ENCODE data around the gene F2RL1. TPM values are rescaled to one million over a fixed set of nuclear protein-coding genes. Genes with fewer than 3 reads are reported as not detected.
"Not testable (repeated sequence)": the region's sequence is repeated elsewhere in the genome, so short reads cannot be mapped to it uniquely, and the experiment has no call there.

F2RL1 gene
- total RNA-seq, 1 donor from 2014 or later = 0.26 TPM

DNA sequence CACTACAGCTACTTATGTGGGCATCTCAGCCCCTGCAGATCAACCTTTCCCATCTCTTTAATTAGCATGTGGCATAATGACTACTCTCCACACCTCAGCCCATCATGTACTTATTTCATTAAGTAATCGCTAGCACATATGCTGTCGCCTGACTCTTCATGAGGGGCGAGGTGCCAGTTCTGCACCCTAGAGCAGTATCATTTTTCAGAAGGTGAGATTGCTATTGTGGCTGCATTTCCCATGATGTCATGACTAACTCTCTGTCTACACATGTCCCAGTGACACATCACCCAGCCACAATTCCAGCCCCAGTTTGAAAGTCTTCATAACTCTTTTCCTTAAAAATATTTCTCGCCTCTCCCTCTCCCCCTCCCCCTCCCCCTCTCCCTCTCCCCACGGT lies 7.6 kb upstream of the F2RL1 start:
- Mint-ChIP-seq H3K36me3 (ENCODE audit: low read depth) (no peaks in the 10 kb centered on the region), H3K9me3 (no peaks in the 10 kb centered on the region), H3K27ac (no peak overlapping the region), H3K27me3 (ENCODE audit: insufficient read depth) (peaks cover 13% of the 10 kb centered on the region), H3K4me3 (no peak overlapping the region), H3K4me1 (ENCODE audit: low read depth) (peaks cover 4% of the 10 kb centered on the region)
- intact Hi-C loops (cut with micrococcal nuclease) = no loop called here
- DNase-seq (ENCODE audit: low spot score) = no peak

DNA sequence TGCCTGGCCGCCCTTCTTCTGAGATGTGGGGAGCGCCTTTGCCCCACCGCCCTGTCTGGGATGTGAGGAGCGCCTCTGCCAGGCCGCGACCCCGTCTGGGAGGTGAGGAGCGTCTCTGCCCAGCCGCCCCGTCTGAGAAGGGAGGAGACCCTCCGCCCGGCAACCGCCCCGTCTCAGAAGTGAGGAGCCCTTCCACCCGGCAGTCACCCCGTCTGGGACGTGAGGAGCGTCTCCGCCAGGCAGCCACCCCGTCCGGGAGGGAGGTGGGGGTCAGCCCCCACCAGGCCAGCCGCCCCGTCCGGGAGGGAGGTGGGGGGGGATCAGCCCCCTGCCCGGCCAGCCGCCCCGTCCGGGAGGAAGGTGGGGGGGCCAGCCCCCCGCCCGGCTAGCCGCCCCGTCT lies 6.6 kb upstream of the F2RL1 start:
- H3K36me3 Mint-ChIP-seq (ENCODE audit: low read depth); H3K27ac Mint-ChIP-seq; intact Hi-C loops (cut with micrococcal nuclease); H3K4me3 Mint-ChIP-seq; DNase-seq (ENCODE audit: low spot score); H3K9me3 Mint-ChIP-seq; H3K4me1 Mint-ChIP-seq (ENCODE audit: low read depth): not testable (repeated sequence)
- peaks cover 23% of the 10 kb centered on the region for H3K27me3 Mint-ChIP-seq (ENCODE audit: insufficient read depth)

DNA sequence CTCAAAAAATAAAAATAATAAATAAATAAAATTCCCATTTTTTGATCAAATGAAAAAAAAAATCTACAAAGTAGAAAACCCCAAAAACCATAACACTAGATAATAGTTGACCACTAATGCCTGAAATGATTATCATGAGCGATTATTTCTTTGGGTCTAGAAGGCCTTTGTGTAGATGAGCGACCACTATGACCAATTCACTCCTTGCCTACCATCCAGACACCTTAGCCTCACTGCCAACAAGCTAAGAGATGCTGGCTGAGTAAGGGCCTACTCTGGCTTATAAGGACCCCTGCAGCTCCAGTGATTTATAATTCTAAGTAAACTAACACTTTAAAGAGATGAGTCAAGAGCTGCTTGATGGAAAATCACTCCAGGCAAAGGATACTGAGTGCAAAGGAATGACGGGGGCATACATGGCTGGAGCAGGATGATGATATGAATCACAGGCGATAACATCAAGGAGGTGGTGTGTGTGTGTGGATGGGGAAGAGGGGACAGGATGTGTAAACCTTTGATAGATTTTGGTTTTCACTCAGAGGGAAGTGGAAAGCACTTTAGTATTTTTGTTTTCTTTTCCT lies 4.8 kb upstream of the F2RL1 start:
- Mint-ChIP-seq H3K36me3 (ENCODE audit: low read depth) (no peaks in the 10 kb centered on the region), H3K27me3 (ENCODE audit: insufficient read depth) (peaks cover 38% of the 10 kb centered on the region), H3K9me3 (no peaks in the 10 kb centered on the region), H3K27ac (no peak overlapping the region), H3K4me1 (ENCODE audit: low read depth) (peaks cover 11% of the 10 kb centered on the region), H3K4me3 (no peak overlapping the region)
- DNase-seq (ENCODE audit: low spot score) = no peak
- intact Hi-C loops (cut with micrococcal nuclease) = no loop called here

DNA sequence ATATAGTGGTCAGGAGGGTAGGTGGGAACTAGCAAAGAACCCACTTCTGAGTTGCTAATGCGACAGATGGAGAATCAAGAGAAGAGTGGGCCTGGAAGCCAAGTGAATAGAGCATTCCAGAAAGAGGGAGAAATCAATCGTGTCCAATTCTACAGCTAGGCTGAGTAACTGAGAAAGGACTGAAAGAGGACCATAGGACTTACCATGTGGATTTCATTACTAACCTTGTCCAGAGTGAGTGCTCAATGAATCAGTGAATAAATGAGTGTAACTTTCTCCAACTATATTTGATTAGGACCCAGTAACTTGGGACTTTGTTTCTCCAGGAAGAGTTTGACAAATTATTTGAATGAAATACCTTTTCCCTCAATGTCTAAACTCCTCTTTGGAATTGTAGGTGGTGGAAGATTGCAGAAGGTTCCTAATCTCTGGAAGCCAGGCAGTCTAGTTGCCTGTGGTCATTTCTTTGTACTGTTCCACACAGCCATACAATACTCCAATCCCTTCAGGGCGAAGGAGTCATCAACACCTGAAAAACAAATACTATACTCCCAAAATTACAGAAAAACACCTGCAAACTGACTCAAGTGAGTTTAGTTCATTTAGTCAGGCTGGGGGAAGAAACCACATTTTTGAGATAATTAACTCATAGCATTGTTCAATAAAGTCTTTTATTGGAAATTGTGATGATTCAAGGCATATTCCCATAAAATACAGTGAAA lies 2.6 kb upstream of the F2RL1 start:
- Mint-ChIP-seq H3K27ac (no peak overlapping the region), H3K36me3 (ENCODE audit: low read depth) (no peaks in the 10 kb centered on the region), H3K9me3 (no peaks in the 10 kb centered on the region), H3K27me3 (ENCODE audit: insufficient read depth) (peaks cover 60% of the 10 kb centered on the region), H3K4me1 (ENCODE audit: low read depth) (peaks cover 11% of the 10 kb centered on the region), H3K4me3 (no peak overlapping the region)
- DNase-seq (ENCODE audit: low spot score) = no peak
- intact Hi-C loops (cut with micrococcal nuclease) = no loop called here

DNA sequence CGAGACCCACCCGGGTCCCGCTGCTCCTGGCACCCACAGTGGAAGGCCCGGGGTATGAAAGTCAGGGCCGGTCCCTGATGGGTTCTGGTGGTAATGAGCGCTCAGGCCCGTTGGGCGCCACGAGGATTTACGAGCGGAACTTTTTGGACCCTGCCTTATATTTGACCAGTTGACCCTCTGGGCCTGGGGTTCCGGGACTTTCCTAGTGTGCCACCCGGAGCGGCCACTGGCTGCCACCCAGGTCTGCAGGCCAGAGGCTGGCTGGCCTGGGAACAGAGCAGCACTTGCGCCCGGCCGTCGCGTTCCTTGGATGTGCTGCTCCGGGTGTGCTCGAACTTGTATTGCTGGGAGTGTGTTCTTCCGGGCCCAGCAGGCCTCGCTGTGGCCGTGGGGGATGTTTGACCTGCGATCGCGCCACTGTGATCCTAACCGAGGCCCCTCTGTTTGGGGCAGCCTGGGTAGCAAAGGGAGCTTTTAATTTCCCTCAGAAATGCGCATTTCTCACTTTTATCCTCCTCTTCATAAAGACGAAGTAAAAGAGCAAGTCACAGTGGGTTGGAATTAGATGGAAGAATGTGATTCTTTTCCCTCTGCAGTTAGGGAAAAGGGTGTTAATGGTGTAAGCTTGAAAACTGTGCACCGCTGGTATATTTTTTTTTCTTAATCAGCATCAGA lies 1.2 kb downstream of the F2RL1 start:
- intact Hi-C loops (cut with micrococcal nuclease) = no loop called here
- Mint-ChIP-seq H3K36me3 (ENCODE audit: low read depth) (peaks cover 2% of the 10 kb centered on the region), H3K9me3 (no peaks in the 10 kb centered on the region), H3K27ac (no peak overlapping the region), H3K4me3 (peak overlapping the region; percentile 24), H3K4me1 (ENCODE audit: low read depth) (peaks cover 6% of the 10 kb centered on the region), H3K27me3 (ENCODE audit: insufficient read depth) (peaks cover 66% of the 10 kb centered on the region)
- DNase-seq (ENCODE audit: low spot score) = no peak

DNA sequence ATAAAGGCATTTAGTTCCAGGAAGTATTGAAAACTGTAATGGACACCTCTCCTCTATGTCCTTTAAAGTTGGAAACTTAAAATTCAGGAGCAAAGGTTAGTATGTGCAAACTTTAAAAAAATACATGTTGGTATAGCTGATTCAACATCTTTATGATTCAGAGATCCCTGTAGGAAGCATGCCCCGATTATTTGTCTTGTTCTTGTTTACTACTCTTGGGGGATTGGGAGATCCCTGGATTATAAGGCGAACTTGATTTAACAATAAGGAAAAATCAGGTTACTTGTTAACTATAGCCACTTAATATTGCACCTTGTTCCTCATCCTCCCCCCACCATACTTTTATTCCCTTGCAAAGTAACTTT lies 1.7 kb downstream of the F2RL1 start:
- intact Hi-C loops (cut with micrococcal nuclease) = no loop called here
- H3K27me3 Mint-ChIP-seq (ENCODE audit: insufficient read depth) = peaks cover 66% of the 10 kb centered on the region
- DNase-seq (ENCODE audit: low spot score) = no peak
- H3K4me3 Mint-ChIP-seq = peak overlapping the region; percentile 24
- H3K9me3 Mint-ChIP-seq = no peaks in the 10 kb centered on the region
- H3K27ac Mint-ChIP-seq = no peak overlapping the region
- H3K4me1 Mint-ChIP-seq (ENCODE audit: low read depth) = peaks cover 6% of the 10 kb centered on the region
- peaks cover 2% of the 10 kb centered on the region for H3K36me3 Mint-ChIP-seq (ENCODE audit: low read depth)

DNA sequence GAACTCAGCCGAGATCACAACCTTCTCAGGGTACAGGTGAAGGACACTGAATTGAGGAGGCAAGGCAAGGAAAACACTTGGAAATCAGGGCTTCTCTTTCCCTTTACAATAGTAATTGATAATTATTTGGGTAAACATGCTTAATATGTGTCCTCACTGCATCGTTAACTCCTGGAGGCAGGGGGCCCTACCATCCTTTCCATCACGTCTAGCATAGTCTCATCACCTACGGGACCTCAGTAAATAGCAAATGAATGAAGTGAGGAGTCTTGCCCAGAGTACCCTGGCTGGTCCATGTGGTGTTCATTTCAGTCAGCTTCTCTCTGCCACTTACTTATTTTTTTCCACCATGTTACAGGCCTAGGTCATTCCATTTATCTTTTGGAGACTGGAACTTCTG lies 2.3 kb downstream of the F2RL1 start:
- H3K9me3 Mint-ChIP-seq = no peaks in the 10 kb centered on the region
- no peak overlapping the region for H3K4me3 Mint-ChIP-seq
- H3K27me3 Mint-ChIP-seq (ENCODE audit: insufficient read depth) = peaks cover 61% of the 10 kb centered on the region
- H3K36me3 Mint-ChIP-seq (ENCODE audit: low read depth) = peaks cover 2% of the 10 kb centered on the region
- DNase-seq (ENCODE audit: low spot score) = no peak
- intact Hi-C loops (cut with micrococcal nuclease) = no loop called here
- H3K4me1 Mint-ChIP-seq (ENCODE audit: low read depth) = peaks cover 6% of the 10 kb centered on the region
- H3K27ac Mint-ChIP-seq = no peak overlapping the region

DNA sequence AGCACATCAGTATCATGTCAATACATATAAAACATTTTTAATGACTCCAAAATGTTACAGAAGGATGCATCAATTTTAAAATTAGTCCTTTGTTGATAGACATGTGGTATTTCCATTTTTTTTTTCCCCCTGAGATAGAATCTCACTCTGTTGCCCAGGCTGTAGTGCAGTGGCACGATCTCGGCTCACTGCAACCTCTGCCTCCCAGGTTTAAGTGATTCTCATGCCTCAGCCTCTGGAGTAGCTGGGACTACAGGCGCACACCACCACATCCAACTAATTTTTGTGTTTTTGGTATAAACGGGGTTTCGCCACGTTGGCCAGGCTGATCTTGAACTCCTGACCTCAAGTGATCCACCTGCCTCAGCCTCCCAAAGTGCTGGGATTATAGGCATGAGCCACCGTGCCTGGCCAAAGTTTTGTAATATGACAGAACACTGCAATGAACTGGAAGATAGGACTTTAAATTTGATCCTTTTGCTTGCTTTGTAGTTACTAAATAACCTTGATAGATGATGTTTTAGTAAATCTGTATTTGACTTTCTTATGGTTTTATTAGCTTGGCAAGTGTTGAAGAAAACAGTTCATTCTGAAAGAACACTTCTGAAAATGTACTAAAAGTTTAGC lies 3.4 kb downstream of the F2RL1 start:
- H3K4me3 Mint-ChIP-seq; intact Hi-C loops (cut with micrococcal nuclease); H3K9me3 Mint-ChIP-seq; H3K4me1 Mint-ChIP-seq (ENCODE audit: low read depth); H3K27ac Mint-ChIP-seq; DNase-seq (ENCODE audit: low spot score); H3K36me3 Mint-ChIP-seq (ENCODE audit: low read depth): not testable (repeated sequence)
- peaks cover 50% of the 10 kb centered on the region for H3K27me3 Mint-ChIP-seq (ENCODE audit: insufficient read depth)

DNA sequence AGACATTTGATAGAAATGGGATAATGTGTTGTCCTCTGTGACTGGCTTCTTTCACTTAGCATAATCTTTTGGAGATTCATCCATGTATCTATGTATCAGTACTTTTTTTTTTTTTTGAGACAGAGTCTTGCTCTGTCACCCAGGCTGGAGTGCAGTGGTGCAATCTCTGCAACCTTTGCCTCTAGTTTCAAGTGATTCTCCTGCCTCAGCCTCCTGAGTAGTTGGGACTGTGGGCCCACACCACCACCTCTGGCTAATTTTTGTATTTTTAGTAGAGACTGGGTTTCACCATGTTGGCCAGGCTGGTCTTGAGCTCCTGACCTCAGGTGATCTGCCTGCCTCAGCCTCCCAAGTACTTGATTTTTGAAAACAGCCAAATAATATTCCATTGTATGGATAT lies 7.6 kb downstream of the F2RL1 start:
- H3K27me3 Mint-ChIP-seq (ENCODE audit: insufficient read depth) = peaks cover 11% of the 10 kb centered on the region
- H3K27ac Mint-ChIP-seq; DNase-seq (ENCODE audit: low spot score); H3K9me3 Mint-ChIP-seq; H3K36me3 Mint-ChIP-seq (ENCODE audit: low read depth); H3K4me3 Mint-ChIP-seq; intact Hi-C loops (cut with micrococcal nuclease); H3K4me1 Mint-ChIP-seq (ENCODE audit: low read depth): not testable (repeated sequence)

DNA sequence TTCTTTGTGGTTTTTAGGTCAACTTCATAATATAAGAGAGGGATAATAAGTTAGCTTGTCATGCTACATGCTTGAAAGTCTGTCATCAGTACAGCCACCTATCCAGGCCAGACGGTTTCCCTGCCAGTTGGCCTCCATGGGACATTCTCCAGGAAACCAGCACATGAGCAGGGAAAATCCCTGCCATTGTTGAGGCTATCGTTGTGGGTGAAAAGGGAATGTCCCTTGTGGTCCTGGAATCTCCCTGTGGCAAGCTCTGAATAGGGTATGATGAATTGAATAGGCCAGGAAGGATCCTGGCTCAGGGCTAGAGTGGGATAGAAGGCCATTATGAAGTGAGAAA lies 12.3 kb downstream of the F2RL1 start:
- no peak overlapping the region for H3K4me3 Mint-ChIP-seq
- H3K9me3 Mint-ChIP-seq = no peaks in the 10 kb centered on the region
- H3K27me3 Mint-ChIP-seq (ENCODE audit: insufficient read depth) = no peaks in the 10 kb centered on the region
- H3K36me3 Mint-ChIP-seq (ENCODE audit: low read depth) = peaks cover 3% of the 10 kb centered on the region
- DNase-seq (ENCODE audit: low spot score) = no peak
- H3K4me1 Mint-ChIP-seq (ENCODE audit: low read depth) = peaks cover 10% of the 10 kb centered on the region
- H3K27ac Mint-ChIP-seq = no peak overlapping the region
- intact Hi-C loops (cut with micrococcal nuclease) = no loop called here

DNA sequence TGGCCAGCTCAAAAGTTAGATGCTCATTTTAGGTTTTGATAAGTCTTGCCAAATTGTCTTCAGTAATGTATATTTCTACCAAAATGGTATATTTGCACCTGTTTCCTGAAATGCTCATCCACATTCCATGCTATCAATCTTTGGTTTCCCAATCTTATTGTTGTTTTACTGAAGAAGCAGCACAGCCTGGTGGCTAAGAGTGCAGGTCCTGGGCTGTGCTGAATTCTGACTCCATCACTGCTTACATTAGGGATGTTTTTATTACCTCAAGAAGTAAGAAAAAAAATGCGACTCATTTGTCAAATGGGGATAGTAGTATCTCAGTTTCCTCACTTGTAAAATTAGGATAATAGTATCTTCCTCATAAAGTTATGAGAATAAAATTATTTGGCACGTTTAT lies 17.4 kb downstream of the F2RL1 start:
- Mint-ChIP-seq H3K27ac (no peak overlapping the region), H3K4me3 (no peak overlapping the region), H3K9me3 (no peaks in the 10 kb centered on the region), H3K27me3 (ENCODE audit: insufficient read depth) (peaks cover 4% of the 10 kb centered on the region), H3K36me3 (ENCODE audit: low read depth) (peaks cover 3% of the 10 kb centered on the region), H3K4me1 (ENCODE audit: low read depth) (peaks cover 2% of the 10 kb centered on the region)
- DNase-seq (ENCODE audit: low spot score) = no peak
- intact Hi-C loops (cut with micrococcal nuclease) = no loop called here

DNA sequence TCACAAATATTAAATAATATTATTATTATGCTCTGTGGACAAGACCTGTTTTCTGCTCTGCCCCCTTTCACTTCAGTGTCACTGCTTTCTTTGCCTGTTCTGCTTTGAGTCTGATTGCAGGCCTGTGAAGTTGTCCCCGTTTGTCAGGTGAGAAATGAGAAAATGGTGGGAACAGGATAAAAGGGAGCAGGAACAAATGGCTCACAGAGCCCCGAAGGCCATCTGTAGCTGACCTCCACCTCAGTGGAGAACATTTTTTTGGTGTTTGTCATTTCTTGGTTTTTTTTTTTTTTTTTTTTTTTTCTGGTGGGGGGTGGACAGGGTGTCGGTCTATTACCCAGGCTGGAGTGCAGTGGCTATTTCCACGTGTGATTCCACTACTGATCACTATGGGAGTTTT lies 17.8 kb downstream of the F2RL1 start:
- H3K4me3 Mint-ChIP-seq = no peak overlapping the region

DNA sequence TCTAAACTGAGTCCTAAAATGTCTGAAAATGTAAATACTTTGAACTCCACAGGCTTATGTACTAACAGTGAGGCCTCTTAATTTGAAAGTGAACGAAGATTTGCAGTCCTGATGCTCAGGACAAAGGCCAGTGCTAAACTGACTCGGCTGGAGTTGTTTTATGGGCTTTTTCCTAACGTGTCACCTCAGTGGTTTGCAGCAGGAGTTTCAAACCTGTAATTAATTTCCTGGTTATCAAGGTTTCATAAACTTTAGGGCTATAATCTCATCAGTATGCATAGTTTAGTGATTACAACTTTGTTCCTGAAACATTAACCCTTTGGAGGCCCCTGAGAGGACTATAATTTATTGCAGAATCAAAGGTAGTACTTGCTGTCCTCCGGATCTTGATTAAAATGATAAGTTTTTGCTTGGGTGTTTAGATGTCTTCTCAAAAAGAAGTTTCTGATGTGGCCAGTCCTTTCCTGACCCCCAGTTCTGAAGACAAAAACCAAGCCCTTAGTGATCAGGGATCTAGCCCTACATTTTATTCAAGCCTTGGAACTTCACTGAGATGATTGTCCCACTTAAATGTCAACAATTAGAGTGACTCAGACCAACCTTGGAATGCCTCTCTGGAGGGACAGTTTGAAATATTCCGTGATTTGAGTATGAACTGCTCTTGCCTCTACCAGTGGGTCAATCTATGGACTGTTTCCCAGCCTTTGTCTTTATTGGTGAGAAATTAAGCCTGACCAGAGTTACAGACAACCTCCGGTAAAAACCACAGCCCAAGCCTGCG lies 19.8 kb downstream of the F2RL1 start:
- DNase-seq (ENCODE audit: low spot score) = no peak
- no peak overlapping the region for H3K27ac Mint-ChIP-seq
- no peak overlapping the region for H3K4me3 Mint-ChIP-seq
- H3K4me1 Mint-ChIP-seq (ENCODE audit: low read depth) = no peaks in the 10 kb centered on the region
- intact Hi-C loops (cut with micrococcal nuclease) = no loop called here
- peaks cover 8% of the 10 kb centered on the region for H3K27me3 Mint-ChIP-seq (ENCODE audit: insufficient read depth)
- no peaks in the 10 kb centered on the region for H3K9me3 Mint-ChIP-seq
- H3K36me3 Mint-ChIP-seq (ENCODE audit: low read depth) = no peaks in the 10 kb centered on the region

More for the DNA sequence above, 17.8 kb downstream of the F2RL1 start:
- Mint-ChIP-seq H3K9me3 (no peaks in the 10 kb centered on the region), H3K36me3 (ENCODE audit: low read depth) (peaks cover 3% of the 10 kb centered on the region), H3K4me1 (ENCODE audit: low read depth) (no peaks in the 10 kb centered on the region), H3K27me3 (ENCODE audit: insufficient read depth) (peaks cover 4% of the 10 kb centered on the region), H3K27ac (no peak overlapping the region)
- intact Hi-C loops (cut with micrococcal nuclease) = no loop called here
- no peak for DNase-seq (ENCODE audit: low spot score)
